Activated CD8-positive, alpha-beta memory T cell treated with anti-CD3 and anti-CD28 coated beads, Interleukin-2, amount 50 U/mL, for 4 hours (primary cell): ENCODE data around the gene CNBD2.
A peak's percentile ranks its signal among the peaks of the same experiment; 100 is the strongest.
"Not testable (repeated sequence)": the region's sequence is repeated elsewhere in the genome, so short reads cannot be mapped to it uniquely, and the experiment has no call there.

Source experiments
- DNase-seq: peaks from one replicate; pipeline ENCODE4 v3.0.0-alpha.2; 2020

The CNBD2 gene

GRCh38 chr20:36064658-36065426 is 96.5 kb downstream of the CNBD2 start:
- DNase-seq, result peak; percentile 96

DNA sequence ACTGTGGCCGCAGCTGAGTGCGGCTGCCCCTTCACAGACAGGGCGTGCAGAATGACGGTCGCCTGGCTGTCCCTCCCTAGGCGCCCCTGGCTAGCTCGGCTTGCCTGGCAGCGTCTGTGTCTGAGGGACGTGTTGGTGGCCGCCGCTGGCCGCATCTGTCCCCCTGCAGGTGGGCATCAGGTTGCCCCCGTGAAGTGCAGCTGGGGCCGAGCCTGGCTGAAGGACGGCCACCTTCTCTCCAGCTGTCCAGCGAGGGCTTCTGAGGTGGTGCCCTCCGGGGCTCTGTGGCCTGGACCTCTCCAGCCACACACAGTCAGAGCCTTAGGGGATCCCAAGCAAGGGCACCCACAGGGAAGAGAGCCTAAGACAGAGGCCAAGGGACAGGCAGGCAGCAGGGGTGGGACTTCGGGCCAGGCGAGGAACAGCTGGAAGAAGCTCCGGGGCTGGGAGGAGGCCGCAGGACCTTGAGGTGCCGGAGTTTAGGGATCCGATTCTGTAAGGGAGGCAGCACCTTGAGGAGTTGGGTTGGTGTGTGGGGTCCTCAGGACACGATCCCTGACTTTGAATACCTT is 97.1 kb downstream of the CNBD2 start:
- DNase-seq, result no peak

DNA sequence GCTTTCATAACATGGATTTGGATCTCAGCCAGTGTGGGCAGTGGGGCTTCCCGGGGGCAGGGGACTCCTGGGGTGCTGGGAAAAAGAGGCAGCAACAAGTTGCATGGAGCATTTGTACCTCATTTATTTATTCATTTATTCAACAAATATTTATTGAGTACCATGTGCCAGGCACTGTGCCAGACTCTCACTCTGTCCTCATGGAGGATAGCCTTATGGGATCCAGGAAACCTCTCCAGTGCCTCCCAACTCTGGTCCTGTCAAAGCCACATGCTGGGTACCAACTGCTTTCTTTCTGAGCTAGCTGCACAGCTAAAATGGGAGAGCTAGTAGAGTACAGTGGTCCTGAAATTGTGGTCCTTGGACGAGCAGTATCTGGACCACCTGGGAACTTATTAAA is 98.4 kb downstream of the CNBD2 start:
- DNase-seq, result no peak

GRCh38 chr20:36068526-36068925 is 100.1 kb downstream of the CNBD2 start:
- DNase-seq, result not testable (repeated sequence)

- DNase-seq, result no peak
These were observed 102.1 kb downstream of the CNBD2 start for GRCh38 chr20:36070451-36070850.

- no peak for DNase-seq
These were observed 103.5 kb downstream of the CNBD2 start for GRCh38 chr20:36071848-36072247.

- no peak for DNase-seq
These were observed 106.6 kb downstream of the CNBD2 start for GRCh38 chr20:36074983-36075382.

DNA sequence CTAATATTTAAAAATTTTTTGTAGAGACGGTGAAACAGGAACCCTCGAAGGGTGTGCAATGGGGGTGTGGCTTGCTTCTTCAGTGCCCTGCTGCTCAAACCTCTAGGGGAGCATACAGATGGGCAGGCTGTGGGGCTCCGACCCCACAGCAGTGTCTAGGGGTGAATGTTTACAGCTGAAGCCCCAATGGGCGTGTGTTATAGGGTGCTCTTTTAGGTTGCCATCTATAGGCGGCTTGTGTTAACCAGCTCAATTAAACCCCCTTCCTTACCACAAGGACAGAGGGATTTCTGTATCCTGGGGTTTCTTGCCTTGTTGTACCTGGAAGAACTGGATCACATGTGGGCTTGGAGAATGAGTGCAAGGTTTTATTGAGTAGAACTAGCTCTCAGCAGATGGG is 109.4 kb downstream of the CNBD2 start:
- not testable (repeated sequence) for DNase-seq

GRCh38 chr20:36079486-36079885 is 111.1 kb downstream of the CNBD2 start:
- DNase-seq, result no peak

DNA sequence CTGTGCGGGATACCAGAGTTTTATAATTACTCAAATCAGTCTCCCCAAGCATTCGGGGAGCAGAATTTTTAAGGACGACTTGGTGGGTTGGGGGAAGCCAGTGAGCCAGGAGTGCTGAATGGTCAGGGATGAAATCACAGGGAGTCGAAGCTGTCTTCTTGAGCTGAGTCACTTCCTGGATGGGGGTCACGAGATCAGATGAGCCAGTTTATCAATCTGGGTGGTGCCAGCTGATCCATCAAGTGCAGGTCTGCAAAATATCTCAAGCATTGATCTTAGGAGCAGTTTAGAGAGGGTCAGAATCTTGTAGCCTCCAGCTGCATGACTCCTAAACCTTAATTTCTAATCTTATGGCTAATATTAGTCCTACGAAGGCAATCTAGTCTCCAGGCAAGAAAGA is 111.6 kb downstream of the CNBD2 start:
- DNase-seq, result not testable (repeated sequence)
